Neuronal stem cell (in vitro differentiated cells): Measurements from ENCODE around the gene HSPB9.
"Not testable (repeated sequence)": the region's sequence is repeated elsewhere in the genome, so short reads cannot be mapped to it uniquely, and the experiment has no call there.

Experiments used
- DNase-seq: peaks from one replicate; pipeline ENCODE4 v3.0.0-alpha.2; 2013; ENCODE audit warnings: low spot score
- H2AFZ ChIP-seq: one replicate; pipeline ENCODE4 v1.6.1; 2013; ENCODE audit warnings: mild to moderate bottlenecking, low read length, inconsistent platforms
- H2AK5ac ChIP-seq: 2 replicates; pipeline ENCODE4 v1.6.1; 2013; ENCODE audit warnings: low read depth, mild to moderate bottlenecking, inconsistent platforms, low read length, moderate library complexity, mixed read lengths
- H2BK120ac ChIP-seq: 2 replicates; pipeline ENCODE4 v1.6.1; 2013; ENCODE audit warnings: low read depth, mild to moderate bottlenecking, inconsistent platforms, low read length, moderate library complexity, mixed read lengths
- H2BK12ac ChIP-seq: one replicate; pipeline ENCODE4 v1.6.1; 2013; ENCODE audit warnings: low read length, inconsistent platforms
- H2BK15ac ChIP-seq: 2 replicates; pipeline ENCODE4 v1.6.1; 2013; ENCODE audit warnings: mild to moderate bottlenecking, low read length, inconsistent platforms, mixed read lengths
- H2BK5ac ChIP-seq: one replicate; pipeline ENCODE4 v1.6.1; 2013; ENCODE audit warnings: inconsistent platforms, mild to moderate bottlenecking, low read length, moderate library complexity
- H3K14ac ChIP-seq: one replicate; pipeline ENCODE4 v1.6.1; 2013; ENCODE audit warnings: low read length, inconsistent platforms
- H3K18ac ChIP-seq: 2 replicates; pipeline ENCODE4 v1.6.1; 2013; ENCODE audit warnings: low read length, inconsistent platforms
- H3K23ac ChIP-seq: 2 replicates; pipeline ENCODE4 v1.6.1; 2013; ENCODE audit warnings: low read depth, mild to moderate bottlenecking, mixed read lengths, low read length, inconsistent platforms; ENCODE audit not compliant: poor library complexity
- H3K27ac ChIP-seq: replicated peaks from 3 replicates; pipeline ENCODE4 v1.5.1; 2013; ENCODE audit warnings: low read length, inconsistent platforms
- H3K27me3 ChIP-seq, 3 experiments: 2 replicates each; pipeline ENCODE4 v1.6.1; 2013; ENCODE audit warnings: low read length in 3 of 3, mild to moderate bottlenecking in 2 of 3, inconsistent platforms in 1 of 3, low read depth in 1 of 3, mixed read lengths in 1 of 3, moderate library complexity in 1 of 3; ENCODE audit not compliant: control insufficient read depth in 3 of 3, insufficient read depth in 3 of 3
- H3K36me3 ChIP-seq, 2 donors: replicated peaks in 1 of 2; 2 replicates each; pipeline ENCODE4 v1.6.1; 2013; ENCODE audit warnings: low read length in 2 of 2; ENCODE audit not compliant: control insufficient read depth in 2 of 2, insufficient read depth in 2 of 2
- H3K4ac ChIP-seq: 2 replicates; pipeline ENCODE4 v1.6.1; 2013; ENCODE audit warnings: inconsistent platforms, mild to moderate bottlenecking, low read length, moderate library complexity
- H3K4me1 ChIP-seq, 2 donors: 1 replicate in 1 of 2; 2 replicates in 1 of 2; pipeline ENCODE4 v1.6.1; 2013; ENCODE audit warnings: low read length in 2 of 2, low read depth in 1 of 2; ENCODE audit not compliant: control insufficient read depth in 2 of 2, insufficient read depth in 1 of 2
- H3K4me2 ChIP-seq: one replicate; pipeline ENCODE4 v1.6.1; 2013; ENCODE audit warnings: mild to moderate bottlenecking, low read length, inconsistent platforms; ENCODE audit not compliant: insufficient read depth, poor library complexity, severe bottlenecking
- H3K4me3 ChIP-seq, 2 donors: 2 replicates each; pipeline ENCODE4 v1.5.1; 2013; ENCODE audit warnings: low read length in 2 of 2, mild to moderate bottlenecking in 2 of 2, inconsistent platforms in 1 of 2, moderate library complexity in 1 of 2
- H3K79me1 ChIP-seq: one replicate; pipeline ENCODE4 v1.6.1; 2013; ENCODE audit warnings: low read depth, mild to moderate bottlenecking, inconsistent platforms, low read length, moderate library complexity
- H3K9ac ChIP-seq: one replicate; pipeline ENCODE4 v1.6.1; 2013; ENCODE audit warnings: mild to moderate bottlenecking, low read depth, low read length, inconsistent platforms; ENCODE audit not compliant: poor library complexity
- H3K9me3 ChIP-seq, 2 donors: replicated peaks in 1 of 2; 2 replicates each; pipeline versions ENCODE3 to v1.6.1; 2013; ENCODE audit warnings: low read length in 2 of 2, mild to moderate bottlenecking in 2 of 2, inconsistent platforms in 1 of 2, low read depth in 1 of 2, mixed read lengths in 1 of 2, moderate library complexity in 1 of 2; ENCODE audit not compliant: control insufficient read depth in 2 of 2, insufficient read depth in 1 of 2
- H4K8ac ChIP-seq: one replicate; pipeline ENCODE4 v1.6.1; 2013; ENCODE audit warnings: low read depth, mild to moderate bottlenecking, inconsistent platforms, low read length, moderate library complexity
- H4K91ac ChIP-seq: one replicate; pipeline ENCODE4 v1.6.1; 2013; ENCODE audit warnings: low read length, low read depth, mild to moderate bottlenecking, inconsistent platforms; ENCODE audit not compliant: poor library complexity
- WGBS, 2 donors: extraction: QIAGEN DNeasy Blood & Tissue Kit; methylation state at CpG; one replicate each; pipeline ENCODE4 v1.1.7; 2013; ENCODE audit warnings: missing lambda C conversion rate in 2 of 2, mixed read lengths in 1 of 2; ENCODE audit not compliant: insufficient read length in 2 of 2, insufficient replicate concordance in 1 of 2; ENCODE audit errors: extremely low coverage in 2 of 2; 5-methylcytosine and 5-hydroxymethylcytosine counted together

Gene HSPB9

GRCh38 chr17:42142371-42142896, 19.8 kb downstream of the HSPB9 start:
- Histone ChIP-seq H2BK5ac (no peak overlapping the region), H3K79me1 (peaks cover 2% of the 10 kb centered on the region), H3K4me2 (no peak overlapping the region), H3K14ac (no peak overlapping the region), H2BK15ac (no peak overlapping the region), H2AFZ (no peak overlapping the region), H2BK120ac (no peak overlapping the region), H3K9ac (no peak overlapping the region), H3K23ac (no peak overlapping the region), H3K27ac (peak overlapping the region; percentile 71), H3K9me3 (no peaks in the 10 kb centered on the region), H3K27me3 (no peaks in the 10 kb centered on the region), H3K36me3 (peaks cover 6 to 37% of the 10 kb centered on the region in 2 donors), H4K91ac (no peak overlapping the region), H3K4me3 (no peak overlapping the region), H4K8ac (no peak overlapping the region), H3K18ac (no peak overlapping the region), H2BK12ac (no peak overlapping the region), H2AK5ac (no peak overlapping the region), H3K4ac (no peak overlapping the region), H3K4me1 (peaks cover 7 to 18% of the 10 kb centered on the region in 2 donors)
- no CpG with 5 or more reads among the region's 7 CpGs for WGBS, 2 donors
- DNase-seq = no peak

GRCh38 chr17:42143138-42143537, 20.5 kb downstream of the HSPB9 start:
- not testable (repeated sequence) for H3K4ac ChIP-seq, H3K18ac ChIP-seq, H2BK120ac ChIP-seq, DNase-seq, H2BK5ac ChIP-seq, H2AK5ac ChIP-seq, H4K91ac ChIP-seq, H3K14ac ChIP-seq, H4K8ac ChIP-seq, H3K27me3 ChIP-seq, H2BK15ac ChIP-seq, H3K23ac ChIP-seq, H3K9me3 ChIP-seq, H2BK12ac ChIP-seq, H2AFZ ChIP-seq, H3K79me1 ChIP-seq, H3K4me3 ChIP-seq, H3K4me2 ChIP-seq, H3K9ac ChIP-seq
- Histone ChIP-seq H3K4me1 (peaks cover 7 to 18% of the 10 kb centered on the region in 2 donors), H3K27ac (peak overlapping the region; percentile 71), H3K36me3 (peaks cover 6 to 39% of the 10 kb centered on the region in 2 donors)
- WGBS, 2 donors = no CpG with 5 or more reads among the region's 4 CpGs

- H2BK12ac ChIP-seq = no peak overlapping the region
- H4K91ac ChIP-seq = no peak overlapping the region
- no peak overlapping the region for H3K9ac ChIP-seq
- H3K27ac ChIP-seq = no peak overlapping the region
- no peak for DNase-seq
- no peak overlapping the region for H2BK15ac ChIP-seq
- peaks cover 10 to 11% of the 10 kb centered on the region in 2 donors for H3K4me1 ChIP-seq
- H3K14ac ChIP-seq = no peak overlapping the region
- no peak overlapping the region for H3K4ac ChIP-seq
- H2AFZ ChIP-seq = no peak overlapping the region
- H3K23ac ChIP-seq = no peak overlapping the region
- no peak overlapping the region for H2BK5ac ChIP-seq
- no peak overlapping the region for H3K4me2 ChIP-seq
- H3K36me3 ChIP-seq = peaks cover 3 to 58% of the 10 kb centered on the region in 2 donors
- H2AK5ac ChIP-seq = no peak overlapping the region
- WGBS, 2 donors = no CpG with 5 or more reads among the region's 13 CpGs
- no peaks in the 10 kb centered on the region for H3K9me3 ChIP-seq
- H3K18ac ChIP-seq = no peak overlapping the region
- H3K4me3 ChIP-seq = no peak overlapping the region
- no peak overlapping the region for H2BK120ac ChIP-seq
- H4K8ac ChIP-seq = no peak overlapping the region
- H3K79me1 ChIP-seq = peaks cover 2% of the 10 kb centered on the region
- no peaks in the 10 kb centered on the region for H3K27me3 ChIP-seq
Observed at GRCh38 chr17:42146911-42147607, 24.5 kb downstream of the HSPB9 start.

GRCh38 chr17:42153919-42154742, 31.5 kb downstream of the HSPB9 start:
- DNase-seq = no peak
- H4K91ac ChIP-seq = no peak overlapping the region

More at GRCh38 chr17:42153919-42154742, 31.5 kb downstream of the HSPB9 start:
- H2BK15ac ChIP-seq = no peak overlapping the region
- no peak overlapping the region for H3K23ac ChIP-seq
- H2AK5ac ChIP-seq = peak overlapping the region; percentile 75
- peaks cover 9 to 10% of the 10 kb centered on the region in 2 donors for H3K4me1 ChIP-seq
- H3K14ac ChIP-seq = peak overlapping the region; percentile 87
- no peak overlapping the region for H2BK12ac ChIP-seq
- H3K18ac ChIP-seq = peak overlapping the region; percentile 96
- H3K79me1 ChIP-seq = peaks cover 11% of the 10 kb centered on the region
- peak overlapping the region; percentile 93 for H3K9ac ChIP-seq
- no peak overlapping the region for H2BK120ac ChIP-seq
- H3K27ac ChIP-seq = no peak overlapping the region
- no peak overlapping the region for H3K4ac ChIP-seq
- peak overlapping the region; percentile 21 for H4K8ac ChIP-seq
- peak overlapping the region; percentile 89 for H3K4me2 ChIP-seq
- no peak overlapping the region for H2BK5ac ChIP-seq
- peak overlapping the region; percentile 87 for H2AFZ ChIP-seq
- peak overlapping the region; percentile 87 to 97 for H3K4me3 ChIP-seq
- peaks cover 0 to 26% of the 10 kb centered on the region in 2 donors for H3K36me3 ChIP-seq
- H3K27me3 ChIP-seq = no peaks in the 10 kb centered on the region
- H3K9me3 ChIP-seq = no peaks in the 10 kb centered on the region
- no CpG with 5 or more reads among the region's 15 CpGs for WGBS, 2 donors
